GM18858 (cell line): ENCODE results near the gene S100A9.

Experiments used
- ATAC-seq: cut with Tn5 transposase; IDR thresholded peaks from one replicate; pipeline ENCODE4 v1.9.1; 2021; ENCODE audit not compliant: unreplicated experiment

S100A9 gene

DNA sequence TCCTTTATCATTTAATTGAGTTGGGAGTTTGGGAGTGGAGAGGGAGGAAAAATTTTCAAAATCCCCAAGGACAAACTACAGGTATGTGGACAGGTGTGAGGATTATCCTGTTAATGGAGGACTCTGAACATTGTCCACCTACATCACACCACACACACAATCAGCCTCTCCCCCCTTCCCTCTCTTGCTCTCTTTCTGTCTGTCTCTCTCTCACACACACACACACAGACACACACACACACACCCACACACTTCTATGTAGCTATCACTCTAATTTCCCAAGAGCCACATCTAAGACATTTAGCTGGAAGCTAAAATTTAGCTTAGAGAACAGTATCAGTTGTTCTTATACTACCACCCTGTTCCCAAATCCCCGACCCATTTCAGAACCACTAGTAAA lies 31.7 kb downstream of the S100A9 start:
- ATAC-seq: no peak

GRCh38 chr1:153389973-153390879 lies 32.6 kb downstream of the S100A9 start:
- ATAC-seq: no peak

GRCh38 chr1:153390938-153391710 lies 33.5 kb downstream of the S100A9 start, which contains the start of gene S100A8:
S100A8 (minus strand) TSS chr1:153391073; CDS start chr1:153390535, 538 bp downstream.
- no peak for ATAC-seq

GRCh38 chr1:153392258-153392657 lies 34.6 kb downstream of the S100A9 start:
- ATAC-seq: no peak

- ATAC-seq: no peak
These were observed 35.2 kb downstream of the S100A9 start for GRCh38 chr1:153392822-153393221.

- no peak for ATAC-seq
These were observed 36.3 kb downstream of the S100A9 start for GRCh38 chr1:153393926-153394325.

- no peak for ATAC-seq
These were observed 36.7 kb downstream of the S100A9 start for GRCh38 chr1:153394391-153394790.

GRCh38 chr1:153395136-153395685 lies 37.6 kb downstream of the S100A9 start:
- ATAC-seq: no peak

DNA sequence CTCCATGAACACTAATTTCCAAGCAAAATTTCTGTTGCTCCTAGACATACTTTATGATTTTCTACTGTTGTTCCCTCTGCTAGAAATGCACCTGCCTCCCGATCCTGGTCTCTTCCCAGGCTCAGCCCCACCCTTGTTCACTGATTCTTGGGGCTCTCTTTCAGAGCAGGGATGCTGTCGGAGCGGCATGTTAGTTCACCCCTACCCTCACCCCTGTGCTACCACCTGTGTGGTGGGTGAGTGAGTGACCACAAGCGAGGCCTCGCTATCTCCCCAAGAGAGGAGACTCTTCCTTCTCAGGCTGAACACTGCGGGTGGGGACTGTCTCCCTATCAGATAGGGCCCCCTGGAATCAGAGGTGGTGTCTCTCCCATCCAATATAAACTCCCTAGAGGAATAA lies 38.1 kb downstream of the S100A9 start:
- ATAC-seq: no peak

DNA sequence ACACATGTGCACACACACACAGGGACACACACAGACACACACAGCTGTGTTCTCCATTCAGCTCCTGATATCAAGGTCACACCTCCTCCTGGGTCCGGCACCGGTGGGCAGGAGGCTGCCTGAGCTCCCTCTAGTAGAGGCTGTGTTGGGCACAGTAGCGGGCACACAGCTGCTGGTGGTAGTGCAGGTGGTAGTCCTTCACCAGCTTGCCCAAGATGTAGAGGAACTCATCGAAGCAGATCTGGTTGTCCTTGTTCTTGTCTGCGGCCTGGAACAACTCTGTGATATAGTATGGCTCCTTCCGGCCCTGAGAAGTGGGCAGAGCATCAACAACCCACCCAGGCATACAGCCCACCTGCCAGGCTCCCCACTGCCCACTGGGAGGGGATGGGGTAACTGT lies 38.8 kb downstream of the S100A9 start:
- no peak for ATAC-seq

DNA sequence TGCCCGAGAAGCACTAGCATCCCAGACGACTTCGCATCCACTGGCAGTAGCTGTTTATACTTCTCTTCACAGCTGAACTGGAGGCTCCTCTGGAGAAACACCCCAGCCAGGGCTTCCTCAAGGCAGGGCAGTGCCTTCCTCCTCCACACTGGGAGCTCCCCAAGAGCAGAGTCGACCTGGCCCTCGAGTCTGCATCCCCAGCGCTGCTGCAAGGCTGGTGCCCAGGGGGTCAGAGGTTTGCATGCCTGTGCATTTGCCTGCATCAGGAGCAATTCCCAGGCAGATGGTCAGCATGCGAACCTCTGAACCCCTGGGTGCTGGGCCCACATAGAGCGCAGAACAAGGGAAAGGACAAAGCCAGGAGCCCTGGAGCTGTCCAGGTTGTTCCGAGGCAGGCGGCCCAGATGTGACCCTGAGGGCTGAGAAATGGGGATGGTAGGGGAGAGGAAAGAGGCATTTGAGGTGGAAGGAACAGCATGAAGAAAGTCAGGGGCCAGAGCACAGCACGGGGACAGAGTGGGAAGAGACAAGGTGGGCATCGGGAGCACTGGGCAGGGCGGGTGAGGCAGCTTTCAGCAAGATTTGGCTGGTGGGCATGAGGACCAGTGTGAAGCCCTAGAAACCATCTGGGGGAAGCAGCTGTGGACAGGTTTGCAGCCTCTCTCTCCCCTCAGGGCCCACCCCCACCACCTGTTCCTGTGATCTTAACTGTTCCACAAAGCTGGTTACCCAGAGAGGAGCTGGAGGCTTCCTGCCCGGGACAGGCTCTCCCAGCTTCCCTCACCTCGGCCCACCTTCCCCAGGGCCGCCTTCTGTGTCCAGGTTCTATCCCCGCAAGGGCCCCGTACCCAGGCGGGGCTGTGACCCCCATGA lies 39.6 kb downstream of the S100A9 start:
- no peak for ATAC-seq

GRCh38 chr1:153397924-153398651 lies 40.4 kb downstream of the S100A9 start:
- ATAC-seq: no peak

DNA sequence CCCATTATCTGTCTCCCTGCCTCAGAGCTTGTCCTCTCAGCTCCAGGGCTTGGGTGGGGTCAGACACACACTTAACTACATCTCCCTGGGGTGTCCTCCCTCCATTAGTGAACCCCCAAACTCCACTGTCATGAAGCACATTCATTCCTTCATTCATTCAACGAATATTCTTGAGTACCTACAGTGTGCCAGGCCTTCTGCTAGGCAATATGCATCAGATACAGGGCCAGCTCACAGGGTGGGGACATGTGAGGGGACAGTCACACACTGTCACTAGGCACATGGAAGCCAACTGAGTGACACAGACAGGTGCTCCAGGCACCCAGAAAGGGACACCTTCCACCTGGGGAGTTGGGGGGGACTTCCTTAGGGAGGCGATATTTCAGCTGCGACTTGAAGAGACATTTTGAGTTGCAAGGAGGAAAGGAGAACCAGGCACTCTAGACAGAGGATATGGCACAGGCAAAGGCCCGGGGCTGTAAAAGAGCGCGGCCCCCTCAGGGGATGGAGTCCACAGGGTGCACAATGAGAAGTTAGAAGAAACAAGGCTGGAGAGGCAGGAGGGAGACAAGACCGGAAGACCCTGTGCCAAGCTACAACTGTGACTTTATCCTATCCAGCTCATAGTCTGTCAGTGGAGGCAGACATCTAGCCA lies 41.9 kb downstream of the S100A9 start:
- no peak for ATAC-seq

GRCh38 chr1:153400244-153400643 lies 42.6 kb downstream of the S100A9 start:
- ATAC-seq: no peak

GRCh38 chr1:153401461-153401860 lies 43.8 kb downstream of the S100A9 start:
- ATAC-seq: no peak

- ATAC-seq: no peak
These were observed 44.6 kb downstream of the S100A9 start for GRCh38 chr1:153402226-153402625.

- no peak for ATAC-seq
These were observed 45.9 kb downstream of the S100A9 start for GRCh38 chr1:153403421-153404085.

DNA sequence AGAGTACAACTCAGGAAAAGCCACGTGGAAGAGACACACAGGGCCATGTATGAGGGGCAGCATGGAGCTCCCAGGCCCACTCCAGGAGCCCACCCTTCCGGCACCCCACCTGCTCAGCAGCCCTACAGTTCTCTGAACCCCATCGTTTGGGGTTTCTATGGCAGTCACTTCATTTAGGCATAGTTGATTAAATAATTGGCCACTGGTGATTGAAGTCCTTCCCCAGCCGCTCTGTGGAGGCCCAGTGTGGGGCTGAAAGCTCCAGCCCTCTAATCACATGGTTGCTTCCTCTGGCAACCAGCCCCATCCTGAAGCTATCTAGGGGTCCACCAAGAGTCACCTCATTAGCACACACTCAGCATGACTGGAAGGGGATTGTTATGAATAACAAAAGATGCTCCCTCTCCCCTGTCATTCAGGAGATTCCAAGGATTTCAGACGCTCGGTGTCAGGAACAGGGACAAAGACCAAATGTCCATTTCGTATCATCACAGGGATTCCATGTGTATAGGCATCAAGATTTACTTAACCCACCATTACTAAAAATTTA lies 46.5 kb downstream of the S100A9 start:
- no peak for ATAC-seq

- no peak for ATAC-seq
These were observed 47.1 kb downstream of the S100A9 start for GRCh38 chr1:153404768-153405167.
